Kidney (tissue), 14 donors: ENCODE data around the gene PLEKHG3. TPM values are rescaled to one million over a fixed set of nuclear protein-coding genes. Genes with fewer than 3 reads are reported as not detected.

Experiments
- DNase-seq, 5 donors: peaks; one replicate each; pipeline ENCODE4 v3.0.0-alpha.2; 2013 to 2020
- FAIRE-seq: peaks from 2 replicates; lab custom pipeline; 2012; peaks lifted over from hg19 to GRCh38; lab: Jason Lieb, UNC
- H3K27ac ChIP-seq, 2 donors: one replicate each; pipeline ENCODE4 v1.7.0; 2013; ENCODE audit warnings: low read depth in 2 of 2, low read length in 2 of 2, inconsistent platforms in 1 of 2
- H3K27me3 ChIP-seq: one replicate; pipeline ENCODE4 v1.7.1; 2013; ENCODE audit warnings: low read length, inconsistent platforms; ENCODE audit not compliant: control insufficient read depth, insufficient read depth
- H3K36me3 ChIP-seq, 3 donors: one replicate each; pipeline versions ENCODE4 v1.7.0 to v1.7.1; 2013; ENCODE audit warnings: low read length in 3 of 3, control low read depth in 1 of 3, inconsistent platforms in 1 of 3; ENCODE audit not compliant: insufficient read depth in 3 of 3, control insufficient read depth in 2 of 3
- H3K4me1 ChIP-seq, 3 donors: one replicate each; pipeline versions ENCODE4 v1.7.0 to v1.7.1; 2013; ENCODE audit warnings: low read length in 3 of 3, inconsistent platforms in 1 of 3, low read depth in 1 of 3; ENCODE audit not compliant: control insufficient read depth in 2 of 3, insufficient read depth in 2 of 3
- H3K4me3 ChIP-seq, 3 donors: one replicate each; pipeline versions ENCODE4 v1.7.0 to v1.8.1; 2013; ENCODE audit warnings: low read length in 3 of 3, control low read depth in 1 of 3, inconsistent platforms in 1 of 3
- H3K9ac ChIP-seq, 3 donors: one replicate each; pipeline versions ENCODE4 v1.7.0 to v1.7.1; 2013; ENCODE audit warnings: low read length in 3 of 3, control low read depth in 1 of 3, inconsistent platforms in 1 of 3
- H3K9me3 ChIP-seq, 3 donors: one replicate each; pipeline versions ENCODE4 v1.7.0 to v1.7.1; 2013; ENCODE audit warnings: low read length in 3 of 3, control low read depth in 1 of 3, inconsistent platforms in 1 of 3; ENCODE audit not compliant: control insufficient read depth in 2 of 3, insufficient read depth in 1 of 3
- intact Hi-C: fragments of 100-400 bp; cut with DNase I; formaldehyde crosslinking; loops from one replicate; pipeline ENCODE4 v1.11.1; 2022
- polyA plus RNA-seq: library from polyadenylated mRNA; stranded (reverse); fragments of 350-450 nt; fragmentation: Illumina TruSeq; extraction: RNeasy Lipid Tissue Mini Kit (QIAGEN cat#74804); gene quantifications from one replicate; pipeline ENCODE4 v1.2.3, GENCODE V29; 2014; ENCODE audit warnings: low read depth, low replicate concordance; ENCODE audit not compliant: insufficient read depth
- total RNA-seq: library from RNA; stranded (reverse); fragmentation: NEBNext Ultra II Directional; extraction: Animal tissue kit (Norgen Biotek cat#: 25700); gene quantifications from one replicate; pipeline ENCODE4 v1.2.1, GENCODE V29; 2021
- TF ChIP-seq, protein P1 (sequence below): IDR thresholded peaks from 3 replicates; pipeline ENCODE4 v1.5.1; 2012; ENCODE audit warnings: mild to moderate bottlenecking, moderate library complexity, borderline replicate concordance; ENCODE audit not compliant: insufficient read depth; ENCODE audit errors: extremely low read depth
- donor health status: control.
- donor health status: control.
- donor health status: control.
- donor health status: control.
- donor health status: control.
- donor health status: DM: yes; HTN: yes; CAD: no.
- donor health status: Normal renal cell carcinoma (clear cell type).

Gene PLEKHG3
- total and polyA plus RNA-seq, 2 donors from 2014 or later = 51.9 to 127 TPM

DNA sequence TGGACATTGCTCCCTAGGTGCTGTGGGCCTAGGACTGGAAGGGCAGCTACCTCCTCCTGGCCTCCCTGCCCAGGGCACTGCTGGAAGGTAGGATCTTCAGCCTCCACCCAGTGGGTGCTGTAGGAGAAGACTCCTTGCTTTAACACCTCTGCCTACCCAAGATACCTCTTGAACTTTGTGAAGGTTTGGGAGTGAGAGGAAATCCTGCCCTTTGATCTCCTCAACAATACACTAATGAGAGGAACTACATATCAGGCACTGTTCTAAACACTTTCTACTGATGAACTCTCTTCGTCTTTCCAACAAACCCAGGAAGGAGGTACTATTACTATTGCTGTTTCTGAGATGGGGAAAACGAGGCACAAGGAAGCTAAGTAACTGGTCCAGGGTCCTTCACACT is 66.9 kb downstream of the PLEKHG3 start:
- H3K9ac ChIP-seq = no peak overlapping the region
- H3K9me3 ChIP-seq = no peaks in the 10 kb centered on the region
- intact Hi-C loops = no loop called here
- DNase-seq (no peak), FAIRE-seq (no peak)
- H3K27ac ChIP-seq = no peak overlapping the region
- no peaks in the 10 kb centered on the region for H3K36me3 ChIP-seq
- no peaks in the 10 kb centered on the region for H3K4me1 ChIP-seq
- H3K4me3 ChIP-seq = no peak overlapping the region
- TF ChIP-seq, protein P1, sequence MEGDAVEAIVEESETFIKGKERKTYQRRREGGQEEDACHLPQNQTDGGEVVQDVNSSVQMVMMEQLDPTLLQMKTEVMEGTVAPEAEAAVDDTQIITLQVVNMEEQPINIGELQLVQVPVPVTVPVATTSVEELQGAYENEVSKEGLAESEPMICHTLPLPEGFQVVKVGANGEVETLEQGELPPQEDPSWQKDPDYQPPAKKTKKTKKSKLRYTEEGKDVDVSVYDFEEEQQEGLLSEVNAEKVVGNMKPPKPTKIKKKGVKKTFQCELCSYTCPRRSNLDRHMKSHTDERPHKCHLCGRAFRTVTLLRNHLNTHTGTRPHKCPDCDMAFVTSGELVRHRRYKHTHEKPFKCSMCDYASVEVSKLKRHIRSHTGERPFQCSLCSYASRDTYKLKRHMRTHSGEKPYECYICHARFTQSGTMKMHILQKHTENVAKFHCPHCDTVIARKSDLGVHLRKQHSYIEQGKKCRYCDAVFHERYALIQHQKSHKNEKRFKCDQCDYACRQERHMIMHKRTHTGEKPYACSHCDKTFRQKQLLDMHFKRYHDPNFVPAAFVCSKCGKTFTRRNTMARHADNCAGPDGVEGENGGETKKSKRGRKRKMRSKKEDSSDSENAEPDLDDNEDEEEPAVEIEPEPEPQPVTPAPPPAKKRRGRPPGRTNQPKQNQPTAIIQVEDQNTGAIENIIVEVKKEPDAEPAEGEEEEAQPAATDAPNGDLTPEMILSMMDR = no peak
- H3K27me3 ChIP-seq = no peaks in the 10 kb centered on the region

DNA sequence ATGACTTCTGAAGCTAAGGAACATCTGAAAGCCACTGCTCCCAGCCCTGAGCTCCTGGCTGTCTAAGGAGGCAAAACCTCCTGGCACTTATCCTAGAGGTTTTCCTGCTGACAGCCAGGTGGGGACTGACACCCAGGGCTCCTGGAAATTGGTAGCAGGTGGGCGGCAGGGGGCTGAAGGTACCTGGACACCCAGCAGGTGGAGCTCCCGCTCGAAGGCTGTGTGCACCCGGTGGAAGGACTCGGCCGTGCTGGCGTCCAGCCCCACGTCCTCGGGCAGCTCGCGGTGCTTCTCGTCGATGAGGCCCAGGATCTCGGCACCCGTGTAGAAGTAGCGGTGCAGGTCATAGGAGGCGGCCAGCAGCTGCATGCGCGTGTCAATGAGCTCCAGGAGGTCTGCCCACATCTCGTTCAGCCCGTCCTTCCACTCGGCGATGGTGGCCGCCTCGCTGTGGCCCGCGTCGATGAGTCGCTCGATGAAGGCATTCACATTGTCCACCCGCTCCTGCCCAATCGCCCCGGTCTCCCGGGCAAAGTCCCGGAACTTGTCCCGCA is 68.2 kb downstream of the PLEKHG3 start:
- no peak overlapping the region for H3K9ac ChIP-seq
- DNase-seq = no peak
- TF ChIP-seq, protein P1 = no peak

DNA sequence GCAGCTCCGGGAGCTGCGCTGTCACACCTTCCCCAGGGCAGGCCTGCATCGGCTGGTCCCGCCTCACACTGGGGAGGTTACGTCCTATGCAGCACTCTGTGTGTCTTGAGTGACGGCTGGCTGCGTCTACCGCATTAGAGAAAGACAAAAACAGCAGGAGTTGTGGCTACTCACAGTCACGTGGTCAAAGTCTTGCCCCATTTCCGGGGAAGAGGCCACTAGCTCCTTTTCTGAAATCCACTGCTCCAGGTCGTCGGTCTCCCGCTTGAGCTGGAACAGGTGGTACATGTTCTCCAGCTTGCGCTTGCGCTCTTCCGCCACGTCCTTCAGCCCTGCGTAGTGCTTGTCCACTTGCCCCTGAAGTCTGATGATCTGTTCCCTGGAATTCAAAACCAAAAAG is 68.8 kb downstream of the PLEKHG3 start:
- FAIRE-seq (no peak), DNase-seq (no peak)
- H3K9ac ChIP-seq = no peak overlapping the region
- no peaks in the 10 kb centered on the region for H3K9me3 ChIP-seq
- no peak overlapping the region for H3K27ac ChIP-seq
- H3K4me3 ChIP-seq = no peak overlapping the region
- H3K36me3 ChIP-seq = no peaks in the 10 kb centered on the region
- H3K4me1 ChIP-seq = peaks cover 0 to 5% (median 0%) of the 10 kb centered on the region in 3 donors
- intact Hi-C loops = no loop called here
- TF ChIP-seq, protein P1 = no peak
- no peaks in the 10 kb centered on the region for H3K27me3 ChIP-seq

More for the DNA sequence above, 68.2 kb downstream of the PLEKHG3 start:
- Histone ChIP-seq H3K4me1 (no peaks in the 10 kb centered on the region), H3K9me3 (no peaks in the 10 kb centered on the region), H3K4me3 (no peak overlapping the region), H3K36me3 (no peaks in the 10 kb centered on the region), H3K27ac (no peak overlapping the region), H3K27me3 (no peaks in the 10 kb centered on the region)
- intact Hi-C loops = no loop called here
- FAIRE-seq = no peak

DNA sequence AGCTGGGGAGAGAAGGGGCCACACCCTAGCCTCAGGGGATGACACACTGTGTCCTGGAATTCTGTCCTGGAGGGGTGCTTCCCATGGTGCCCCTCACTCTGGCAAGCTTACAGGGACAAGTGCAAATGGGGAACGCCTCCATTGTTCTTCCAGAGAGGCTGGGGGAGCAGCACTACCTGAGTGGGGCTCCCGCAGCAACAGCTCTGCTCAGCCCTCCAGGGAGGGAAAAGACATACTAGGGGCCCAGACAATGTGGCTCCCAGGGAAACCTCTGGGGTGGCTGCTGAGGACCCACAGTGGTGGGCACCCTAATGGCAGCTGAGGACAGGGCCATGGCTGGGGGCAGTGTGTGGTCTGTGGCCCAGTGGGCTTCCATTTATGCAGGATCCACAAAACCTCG is 69.4 kb downstream of the PLEKHG3 start:
- H3K4me3 ChIP-seq = no peak overlapping the region
- no peak overlapping the region for H3K9ac ChIP-seq
- no peaks in the 10 kb centered on the region for H3K27me3 ChIP-seq
- TF ChIP-seq, protein P1 = no peak
- H3K9me3 ChIP-seq = no peaks in the 10 kb centered on the region
- peaks cover 0 to 10% (median 0%) of the 10 kb centered on the region in 3 donors for H3K4me1 ChIP-seq
- FAIRE-seq = no peak
- H3K27ac ChIP-seq = no peak overlapping the region
- DNase-seq = no peak
- intact Hi-C loops = no loop called here
- H3K36me3 ChIP-seq = no peaks in the 10 kb centered on the region
